Stomach (tissue), 9 donors: ENCODE data around the gene MUC16. TPM values are rescaled to one million over a fixed set of nuclear protein-coding genes. Genes with fewer than 3 reads are reported as not detected.

ENCODE experiments used
- DNase-seq, 2 donors: peaks; one replicate each; pipeline versions ENCODE4 v3.0.0 to v3.0.0-alpha.2; 2013 to 2019
- H3K27ac ChIP-seq, 5 donors: fragments of 200-600 bp in 4 of 5; sonication (generic) in 4 of 5; one replicate each; pipeline ENCODE4 v1.5.1; 2013 to 2019; ENCODE audit warnings: mild to moderate bottlenecking in 1 of 5, moderate library complexity in 1 of 5
- H3K27me3 ChIP-seq, 3 donors: fragments of 200-600 bp; sonication (generic); one replicate each; pipeline ENCODE4 v1.5.1; 2017 to 2019; ENCODE audit warnings: mixed run types in 1 of 3
- H3K36me3 ChIP-seq, 4 donors: fragments of 200-600 bp; sonication (generic); 1 replicate in 3 of 4; 2 replicates in 1 of 4; pipeline ENCODE4 v1.5.1; 2016 to 2019
- H3K4me1 ChIP-seq, 4 donors: fragments of 200-600 bp; sonication (generic); one replicate each; pipeline ENCODE4 v1.5.1; 2016 to 2019
- H3K4me3 ChIP-seq, 4 donors: fragments of 200-600 bp; sonication (generic) in 3 of 4; one replicate each; pipeline ENCODE4 v1.5.1; 2016 to 2019; ENCODE audit warnings: mild to moderate bottlenecking in 1 of 4
- H3K9me3 ChIP-seq, 4 donors: fragments of 200-600 bp; sonication (generic); one replicate each; pipeline ENCODE4 v1.5.1; 2016 to 2019
- CTCF ChIP-seq, 7 experiments: fragments of 450-650 bp in 4 of 7; fragments of 200-600 bp in 3 of 7; sonication (generic) in 3 of 7; IDR thresholded peaks; one replicate each; pipeline ENCODE4 v1.5.1; 2016 to 2019; ENCODE audit warnings: antibody characterized with exemption in 7 of 7, control low read depth in 2 of 7, mild to moderate bottlenecking in 1 of 7
- EP300 ChIP-seq: sonication (generic); formaldehyde crosslinking; IDR thresholded peaks from one replicate; pipeline ENCODE4 v1.6.1; 2017; ENCODE audit warnings: antibody characterized with exemption
- POLR2A ChIP-seq, 4 donors: fragments of 450-650 bp; IDR thresholded peaks; one replicate each; pipeline ENCODE4 v1.6.1; 2016; ENCODE audit warnings: antibody characterized with exemption in 4 of 4, control low read depth in 2 of 4, mild to moderate bottlenecking in 1 of 4, moderate library complexity in 1 of 4
- POLR2AphosphoS5 ChIP-seq, 3 donors: sonication (generic); formaldehyde crosslinking; IDR thresholded peaks; one replicate each; pipeline ENCODE4 v1.6.1; 2016; ENCODE audit warnings: antibody characterized with exemption in 3 of 3
- WGBS, 5 donors: extraction: QIAGEN DNeasy Blood & Tissue Kit in 3 of 5; methylation state at CpG; one replicate each; pipeline versions ENCODE4 v1.1.5 to v1.1.7; 2013 to 2018; 5-methylcytosine and 5-hydroxymethylcytosine counted together
- intact Hi-C: fragments of 100-400 bp; cut with DNase I; formaldehyde crosslinking; loops from one replicate; pipeline ENCODE4 v1.15.1; 2023; ENCODE audit warnings: low total_unique reads
- polyA plus RNA-seq, 3 donors: library from polyadenylated mRNA; stranded (reverse); fragments of 200-250 nt; gene quantifications; one replicate each; pipeline ENCODE4 v1.2.3, GENCODE V29; 2013
- total RNA-seq, 5 donors: library from RNA; depleted of rRNA; stranded (reverse); fragments of >200 nt; gene quantifications; one replicate each; pipeline versions ENCODE4 v1.1.0 to v1.2.3, GENCODE V29; 2014 to 2016
- donor health status: healthy with polysubstance abuse.
- donor health status: Bipolar disorder and iron deficiency.
- donor health status: healthy.

Gene MUC16
- total and polyA plus RNA-seq, 8 donors = 0.28 to 0.55 (median 0.45) TPM; not detected in 5

GRCh38 chr19:9039728-9040127 is 29.5 kb upstream of the MUC16 start:
- intact Hi-C loops = no loop called here
- TF ChIP-seq POLR2A (IDR thresholded peaks at IDR 0.05) = no peak
- no peak for TF ChIP-seq POLR2AphosphoS5 (IDR thresholded peaks at IDR 0.05)
- TF ChIP-seq EP300 = no peak
- no peak for TF ChIP-seq CTCF (IDR thresholded peaks at IDR 0.05)
- Histone ChIP-seq H3K4me3 (no peak overlapping the region), H3K9me3 (no peaks in the 10 kb centered on the region), H3K27ac (no peak overlapping the region), H3K27me3 (peaks cover 0 to 13% (median 0%) of the 10 kb centered on the region in 3 donors), H3K36me3 (no peaks in the 10 kb centered on the region), H3K4me1 (no peaks in the 10 kb centered on the region)
- 54 to 76% (median 63%) methylated on average over 5 of the region's 5 CpGs for WGBS, 5 donors
- no peak for DNase-seq

GRCh38 chr19:9037400-9038062 is 27.3 kb upstream of the MUC16 start:
- no peak for TF ChIP-seq CTCF (IDR thresholded peaks at IDR 0.05)
- TF ChIP-seq POLR2A (IDR thresholded peaks at IDR 0.05) = no peak
- no peak for TF ChIP-seq POLR2AphosphoS5 (IDR thresholded peaks at IDR 0.05)
- no peak for TF ChIP-seq EP300
- H3K9me3 ChIP-seq = no peaks in the 10 kb centered on the region
- no peaks in the 10 kb centered on the region for H3K4me1 ChIP-seq
- no peaks in the 10 kb centered on the region for H3K36me3 ChIP-seq
- intact Hi-C loops = no loop called here
- peaks cover 0 to 11% (median 0%) of the 10 kb centered on the region in 3 donors for H3K27me3 ChIP-seq
- no peak overlapping the region for H3K4me3 ChIP-seq
- no peak overlapping the region for H3K27ac ChIP-seq
- no peak for DNase-seq
- WGBS, 5 donors = 77 to 87% (median 78%) methylated on average over 8 of the region's 8 CpGs

GRCh38 chr19:9032136-9032631 is 22.0 kb upstream of the MUC16 start:
- TF ChIP-seq EP300 (no peak), POLR2A (IDR thresholded peaks at IDR 0.05) (no peak), CTCF (IDR thresholded peaks at IDR 0.05) (no peak)
- 38 to 60% (median 41%) methylated on average over 5 of the region's 5 CpGs for WGBS, 5 donors
- peak in 1 of 2 donors; percentile 26 for DNase-seq
- H3K9me3 ChIP-seq = no peaks in the 10 kb centered on the region
- H3K27me3 ChIP-seq = peaks cover 0 to 11% (median 0%) of the 10 kb centered on the region in 3 donors
- no peaks in the 10 kb centered on the region for H3K36me3 ChIP-seq
- no peak overlapping the region for H3K4me3 ChIP-seq
- intact Hi-C loops = no loop called here
- H3K27ac ChIP-seq = no peak overlapping the region
- H3K4me1 ChIP-seq = no peaks in the 10 kb centered on the region

- TF ChIP-seq EP300 (no peak), POLR2A (IDR thresholded peaks at IDR 0.05) (no peak), POLR2AphosphoS5 (IDR thresholded peaks at IDR 0.05) (no peak), CTCF (IDR thresholded peaks at IDR 0.05) (no peak)
- WGBS, 5 donors = 73 to 83% (median 78%) methylated on average over 27 of the region's 27 CpGs
- no peak overlapping the region for H3K4me3 ChIP-seq
- H3K27me3 ChIP-seq = peaks cover 0 to 27% (median 0%) of the 10 kb centered on the region in 3 donors
- DNase-seq = no peak
- intact Hi-C loops = no loop called here
- no peaks in the 10 kb centered on the region for H3K36me3 ChIP-seq
- no peak overlapping the region for H3K27ac ChIP-seq
- no peaks in the 10 kb centered on the region for H3K4me1 ChIP-seq
- H3K9me3 ChIP-seq = no peaks in the 10 kb centered on the region
Measured at GRCh38 chr19:9018163-9018875, 8.1 kb upstream of the MUC16 start.
